ENCODE results near the gene DCHS1. TPM values are rescaled to one million over a fixed set of nuclear protein-coding genes. Genes with fewer than 3 reads are reported as not detected.

The DCHS1 gene
- total RNA-seq, 3 donors from 2014 or later = 3.5 to 38.8 (median 6.0) TPM

DNA sequence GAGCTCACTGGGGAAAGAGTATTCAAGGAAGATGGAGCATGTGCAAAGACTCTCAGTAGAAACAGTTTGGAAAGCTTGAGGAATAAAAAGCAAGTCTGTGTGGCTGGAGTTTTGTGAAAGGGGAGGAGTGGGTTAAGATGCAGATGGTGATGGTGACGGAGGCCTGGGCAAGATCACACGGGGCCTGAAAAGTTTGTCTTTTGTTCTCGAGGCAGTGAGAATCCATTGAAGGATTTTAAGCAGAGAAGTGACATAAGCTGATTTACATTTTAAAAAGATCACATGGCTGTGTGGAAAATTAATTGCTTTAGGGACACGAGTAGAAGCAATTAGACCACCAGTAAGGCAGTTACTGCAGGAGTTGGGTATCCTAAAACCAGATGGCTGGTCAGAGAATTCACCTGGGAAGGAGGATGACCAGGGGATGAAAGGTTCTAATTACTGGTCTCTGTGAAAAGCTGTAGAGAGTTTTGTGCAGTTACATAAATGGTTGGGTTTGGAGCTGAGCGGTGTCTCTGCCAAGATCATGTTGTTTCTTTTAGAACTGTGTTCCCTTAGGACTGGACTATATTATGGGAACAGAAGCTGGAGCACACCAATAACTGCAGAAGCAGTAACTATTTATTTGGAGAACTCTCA, 59.3 kb downstream of the DCHS1 start:
- H3K4me3 ChIP-seq = no peak overlapping the region
- intact Hi-C loops (cut with DNase I, micrococcal nuclease) = loop anchor here in 1 of 2 donors (10.0 kb wide), 1 partner anchor 52 kb away; no protein-coding TSS in a partner anchor
- no peaks in the 10 kb centered on the region for H3K36me3 ChIP-seq (ENCODE audit: low read depth)
- no peaks in the 10 kb centered on the region for H3K9me3 ChIP-seq
- DNase-seq (no peak), ATAC-seq (no peak)
- no peaks in the 10 kb centered on the region for H3K4me1 ChIP-seq (ENCODE audit: low read depth)
- TF ChIP-seq, protein P1, sequence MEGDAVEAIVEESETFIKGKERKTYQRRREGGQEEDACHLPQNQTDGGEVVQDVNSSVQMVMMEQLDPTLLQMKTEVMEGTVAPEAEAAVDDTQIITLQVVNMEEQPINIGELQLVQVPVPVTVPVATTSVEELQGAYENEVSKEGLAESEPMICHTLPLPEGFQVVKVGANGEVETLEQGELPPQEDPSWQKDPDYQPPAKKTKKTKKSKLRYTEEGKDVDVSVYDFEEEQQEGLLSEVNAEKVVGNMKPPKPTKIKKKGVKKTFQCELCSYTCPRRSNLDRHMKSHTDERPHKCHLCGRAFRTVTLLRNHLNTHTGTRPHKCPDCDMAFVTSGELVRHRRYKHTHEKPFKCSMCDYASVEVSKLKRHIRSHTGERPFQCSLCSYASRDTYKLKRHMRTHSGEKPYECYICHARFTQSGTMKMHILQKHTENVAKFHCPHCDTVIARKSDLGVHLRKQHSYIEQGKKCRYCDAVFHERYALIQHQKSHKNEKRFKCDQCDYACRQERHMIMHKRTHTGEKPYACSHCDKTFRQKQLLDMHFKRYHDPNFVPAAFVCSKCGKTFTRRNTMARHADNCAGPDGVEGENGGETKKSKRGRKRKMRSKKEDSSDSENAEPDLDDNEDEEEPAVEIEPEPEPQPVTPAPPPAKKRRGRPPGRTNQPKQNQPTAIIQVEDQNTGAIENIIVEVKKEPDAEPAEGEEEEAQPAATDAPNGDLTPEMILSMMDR (IDR thresholded peaks at IDR 0.05) = no peak

DNA sequence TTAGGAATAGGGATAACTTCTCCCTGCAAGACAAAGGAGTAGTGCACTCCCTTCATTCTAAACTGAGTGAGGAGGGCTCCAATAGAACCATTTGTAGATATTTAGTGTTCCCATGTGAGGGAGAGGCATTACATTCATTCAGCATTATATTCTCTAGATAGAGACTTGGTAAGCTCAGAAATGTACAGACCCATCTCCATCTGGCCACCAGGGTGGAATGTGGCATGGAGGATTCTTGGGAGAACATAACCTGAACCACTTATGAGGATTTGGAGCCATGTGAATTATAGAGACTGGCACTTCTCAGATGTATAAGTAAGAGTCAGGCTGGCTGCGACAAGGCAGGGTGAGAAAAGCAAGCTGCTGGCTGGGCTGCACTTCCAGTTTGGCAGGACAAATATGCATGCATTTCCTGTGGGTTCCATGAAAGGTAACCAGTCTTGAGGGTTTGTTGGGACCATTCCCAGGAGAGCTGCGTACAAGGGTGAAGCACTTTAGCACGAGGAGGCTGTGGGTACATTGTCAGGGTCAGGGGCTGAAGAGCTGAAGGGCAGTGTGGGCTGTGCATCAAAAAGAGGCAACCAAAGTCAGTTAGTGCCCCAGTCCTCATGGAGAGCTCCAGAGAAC, 61.4 kb downstream of the DCHS1 start:
- no peak for DNase-seq
- no peak for ATAC-seq
- Histone ChIP-seq H3K4me3 (no peak overlapping the region), H3K36me3 (ENCODE audit: low read depth) (no peaks in the 10 kb centered on the region), H3K4me1 (ENCODE audit: low read depth) (no peaks in the 10 kb centered on the region), H3K9me3 (no peaks in the 10 kb centered on the region)
- TF ChIP-seq, protein P1 (IDR thresholded peaks at IDR 0.05) = no peak
- intact Hi-C loops (cut with DNase I, micrococcal nuclease) = loop anchor here in 1 of 2 donors (10.0 kb wide), 1 partner anchor 49 kb away; no protein-coding TSS in a partner anchor

DNA sequence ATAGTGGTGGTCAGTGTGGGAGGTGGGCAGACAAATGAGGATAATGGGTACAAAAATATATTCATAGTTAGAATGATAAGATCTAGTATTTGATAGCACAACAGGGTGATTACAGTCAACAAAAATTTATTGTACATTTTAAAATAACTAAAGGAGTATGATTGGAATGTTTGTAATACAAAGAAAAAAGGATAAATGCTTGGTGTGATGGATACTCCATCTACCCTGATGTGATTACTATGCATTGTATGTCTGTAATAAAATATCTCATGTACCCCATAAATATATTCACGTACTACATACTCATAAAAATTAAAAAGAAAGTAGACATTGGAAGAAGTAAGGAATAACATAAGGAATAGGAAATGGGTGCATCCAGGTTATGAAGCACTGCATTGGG, 67.6 kb downstream of the DCHS1 start:
- Histone ChIP-seq H3K4me1 (ENCODE audit: low read depth) (no peaks in the 10 kb centered on the region), H3K36me3 (ENCODE audit: low read depth) (no peaks in the 10 kb centered on the region), H3K4me3 (no peak overlapping the region), H3K9me3 (peaks cover 18% of the 10 kb centered on the region)
- DNase-seq (no peak), ATAC-seq (no peak)
- TF ChIP-seq, protein P1 (IDR thresholded peaks at IDR 0.05) = no peak
- intact Hi-C loops (cut with DNase I, micrococcal nuclease) = no loop called here

DNA sequence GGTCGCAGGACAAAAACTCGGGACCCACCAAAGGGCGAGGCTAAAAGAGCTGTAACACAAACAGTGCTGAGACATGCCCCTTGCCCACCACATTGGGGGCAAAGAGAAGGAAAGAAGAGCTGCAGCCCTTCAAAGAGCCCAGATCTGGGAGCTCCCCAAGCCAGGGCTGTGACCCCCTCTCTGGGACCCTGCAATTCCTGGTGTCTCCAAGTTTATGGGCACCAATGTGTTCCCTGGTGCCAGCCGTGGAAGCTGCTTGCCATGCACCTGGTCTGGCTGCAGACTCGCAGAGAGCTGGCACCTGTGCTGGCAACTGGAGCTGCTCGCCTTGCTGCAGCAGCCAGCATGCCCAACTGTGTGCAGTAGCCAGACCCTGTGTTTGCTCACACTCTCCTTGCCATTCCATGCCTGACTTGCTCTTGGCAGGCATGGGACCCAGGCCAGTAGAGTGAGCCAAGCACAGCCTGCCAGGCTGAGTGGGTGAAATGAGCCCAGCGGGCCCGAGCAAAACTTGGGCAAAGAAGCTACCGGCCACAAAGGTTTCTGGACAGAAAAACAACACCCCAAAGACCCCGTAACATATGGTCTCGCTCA, 68.2 kb downstream of the DCHS1 start:
- H3K9me3 ChIP-seq = peaks cover 20% of the 10 kb centered on the region
- TF ChIP-seq, protein P1 (IDR thresholded peaks at IDR 0.05) = no peak
- DNase-seq (no peak), ATAC-seq (no peak)
- no peak overlapping the region for H3K4me3 ChIP-seq
- no peaks in the 10 kb centered on the region for H3K4me1 ChIP-seq (ENCODE audit: low read depth)
- H3K36me3 ChIP-seq (ENCODE audit: low read depth) = no peaks in the 10 kb centered on the region
- intact Hi-C loops (cut with DNase I, micrococcal nuclease) = no loop called here

DNA sequence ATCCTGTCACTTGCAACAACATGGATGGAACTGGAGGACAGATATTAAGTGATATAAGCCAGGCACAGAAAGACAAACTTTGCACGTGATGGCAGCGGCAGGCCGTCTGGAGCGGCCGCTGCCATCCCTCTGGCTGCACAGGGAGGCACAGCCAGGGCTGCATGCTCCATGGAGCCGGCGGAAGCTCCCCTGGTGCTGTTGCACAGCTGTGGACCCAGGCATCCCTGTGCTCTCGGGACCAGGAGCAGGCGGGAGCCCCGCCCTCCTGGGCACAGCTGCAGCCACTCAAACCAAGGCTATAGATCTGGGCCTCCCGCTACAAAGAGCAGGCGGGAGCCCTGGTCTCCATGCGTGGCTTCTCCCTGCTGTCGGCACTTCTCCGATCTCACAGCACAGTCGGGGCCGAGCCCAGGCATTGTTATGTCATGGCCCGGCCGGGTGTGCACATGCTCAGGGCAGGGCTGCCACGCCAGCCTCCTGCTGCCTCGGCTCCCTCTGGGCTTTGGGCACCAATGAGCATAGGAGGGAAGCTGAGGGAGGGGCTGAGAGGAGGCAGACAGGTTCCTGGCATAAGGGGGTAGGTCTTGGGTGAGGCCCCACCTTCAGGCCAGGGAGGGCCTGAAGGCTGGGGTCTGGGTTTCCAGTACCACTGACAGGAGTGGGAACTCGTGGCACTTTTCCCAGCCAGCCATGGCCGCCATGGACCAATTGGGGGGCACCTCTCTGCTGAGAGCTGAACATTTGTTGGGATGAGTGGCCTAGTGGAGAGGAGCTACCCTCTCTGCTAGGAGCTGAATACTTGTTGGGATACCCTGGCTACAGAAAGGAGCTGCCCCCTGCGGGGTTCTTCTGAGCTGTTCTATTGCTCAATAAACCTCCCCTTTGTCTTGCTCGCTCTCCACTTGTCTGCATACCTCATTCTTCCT, 68.9 kb downstream of the DCHS1 start:
- H3K4me3 ChIP-seq = no peak overlapping the region
- H3K36me3 ChIP-seq (ENCODE audit: low read depth) = no peaks in the 10 kb centered on the region
- TF ChIP-seq, protein P1 (IDR thresholded peaks at IDR 0.05) = no peak
- intact Hi-C loops (cut with DNase I, micrococcal nuclease) = no loop called here
- no peaks in the 10 kb centered on the region for H3K4me1 ChIP-seq (ENCODE audit: low read depth)
- no peak for DNase-seq
- peaks cover 20% of the 10 kb centered on the region for H3K9me3 ChIP-seq
- ATAC-seq = no peak
